NT2/D1 (cell line): ENCODE measurements around the gene YIPF2.
A peak's percentile ranks its signal among the peaks of the same experiment; 100 is the strongest.
"Not testable (repeated sequence)": the region's sequence is repeated elsewhere in the genome, so short reads cannot be mapped to it uniquely, and the experiment has no call there.

Experiments
- DNase-seq: peaks from one replicate; pipeline ENCODE4 v3.0.0-alpha.2; 2011; ENCODE audit warnings: low read depth, low spot score
- H3K27me3 ChIP-seq: 2 replicates; pipeline ENCODE4 v1.6.0; 2011; ENCODE audit warnings: mild to moderate bottlenecking; ENCODE audit not compliant: insufficient read length, insufficient read depth
- H3K36me3 ChIP-seq: 2 replicates; pipeline ENCODE4 v1.6.1; 2011; ENCODE audit warnings: mild to moderate bottlenecking, low read length, mixed read lengths; ENCODE audit not compliant: insufficient read depth, insufficient read length
- H3K4me1 ChIP-seq: 2 replicates; pipeline ENCODE4 v1.5.1; 2011; ENCODE audit not compliant: insufficient read depth, insufficient read length
- H3K4me3 ChIP-seq: 2 replicates; pipeline ENCODE4 v1.5.1; 2011; ENCODE audit warnings: low read depth; ENCODE audit not compliant: insufficient read length
- H3K9ac ChIP-seq: 2 replicates; pipeline ENCODE4 v1.6.0; 2011; ENCODE audit warnings: low read depth; ENCODE audit not compliant: insufficient read length
- H3K9me3 ChIP-seq: 2 replicates; pipeline ENCODE4 v1.5.1; 2011; ENCODE audit warnings: mild to moderate bottlenecking, low read length; ENCODE audit not compliant: insufficient read depth
- SUZ12 ChIP-seq: IDR thresholded peaks from 2 replicates; pipeline ENCODE4 v1.6.1; 2011; ENCODE audit not compliant: insufficient read length, insufficient read depth; ENCODE audit errors: extremely low read depth
- YY1 ChIP-seq: IDR thresholded peaks from 2 replicates; pipeline ENCODE4 v1.6.1; 2011; ENCODE audit not compliant: insufficient read length, insufficient read depth
- ZNF274 ChIP-seq: IDR thresholded peaks from 2 replicates; pipeline ENCODE4 v1.6.1; 2011; ENCODE audit warnings: mild to moderate bottlenecking, low read depth, low read length

YIPF2 gene

GRCh38 chr19:10966809-10967208, 38.4 kb upstream of the YIPF2 start:
- DNase-seq: no peak
- no peak overlapping the region for H3K4me3 ChIP-seq
- H3K4me1 ChIP-seq: peaks cover 9% of the 10 kb centered on the region
- TF ChIP-seq YY1 (no peak), ZNF274 (no peak), SUZ12 (no peak)
- no peaks in the 10 kb centered on the region for H3K27me3 ChIP-seq
- no peaks in the 10 kb centered on the region for H3K9me3 ChIP-seq
- no peak overlapping the region for H3K9ac ChIP-seq
- H3K36me3 ChIP-seq: peaks cover 23% of the 10 kb centered on the region

- Histone ChIP-seq H3K27me3 (no peaks in the 10 kb centered on the region), H3K9me3 (no peaks in the 10 kb centered on the region), H3K36me3 (peaks cover 19% of the 10 kb centered on the region), H3K9ac (no peak overlapping the region), H3K4me3 (no peak overlapping the region), H3K4me1 (peaks cover 9% of the 10 kb centered on the region)
- no peak for DNase-seq
- TF ChIP-seq ZNF274: no peak
- TF ChIP-seq YY1: no peak
- TF ChIP-seq SUZ12: no peak
Observed at GRCh38 chr19:10965398-10965797, 37.0 kb upstream of the YIPF2 start.

- Histone ChIP-seq H3K4me1 (peaks cover 9% of the 10 kb centered on the region), H3K4me3 (no peak overlapping the region), H3K9me3 (no peaks in the 10 kb centered on the region), H3K9ac (no peak overlapping the region), H3K27me3 (no peaks in the 10 kb centered on the region), H3K36me3 (peaks cover 19% of the 10 kb centered on the region)
- no peak for TF ChIP-seq ZNF274
- TF ChIP-seq YY1: no peak
- no peak for TF ChIP-seq SUZ12
- DNase-seq: no peak
Observed at GRCh38 chr19:10964903-10965302, 36.5 kb upstream of the YIPF2 start.

- H3K27me3 ChIP-seq: no peaks in the 10 kb centered on the region
- no peak overlapping the region for H3K9ac ChIP-seq
- no peak overlapping the region for H3K4me3 ChIP-seq
- no peaks in the 10 kb centered on the region for H3K9me3 ChIP-seq
- peaks cover 9% of the 10 kb centered on the region for H3K4me1 ChIP-seq
- TF ChIP-seq SUZ12 (no peak), YY1 (no peak), ZNF274 (no peak)
- no peak for DNase-seq
- H3K36me3 ChIP-seq: peaks cover 19% of the 10 kb centered on the region
Observed at GRCh38 chr19:10963865-10964264, 35.4 kb upstream of the YIPF2 start.

GRCh38 chr19:10962863-10963262, 34.4 kb upstream of the YIPF2 start:
- H3K9ac ChIP-seq: no peak overlapping the region
- no peak overlapping the region for H3K4me3 ChIP-seq
- no peaks in the 10 kb centered on the region for H3K27me3 ChIP-seq
- H3K9me3 ChIP-seq: no peaks in the 10 kb centered on the region
- peaks cover 9% of the 10 kb centered on the region for H3K4me1 ChIP-seq
- no peak for TF ChIP-seq ZNF274
- no peak for TF ChIP-seq SUZ12
- no peak for TF ChIP-seq YY1
- DNase-seq: no peak
- peaks cover 19% of the 10 kb centered on the region for H3K36me3 ChIP-seq

GRCh38 chr19:10961073-10961860, 32.8 kb upstream of the YIPF2 start:
- peaks cover 16% of the 10 kb centered on the region for H3K36me3 ChIP-seq
- H3K9me3 ChIP-seq: no peaks in the 10 kb centered on the region
- TF ChIP-seq YY1 (no peak), SUZ12 (no peak), ZNF274 (no peak)
- no peaks in the 10 kb centered on the region for H3K27me3 ChIP-seq
- DNase-seq: no peak
- H3K4me3 ChIP-seq: peak overlapping the region; percentile 96
- peaks cover 9% of the 10 kb centered on the region for H3K4me1 ChIP-seq
- peak overlapping the region; percentile 95 for H3K9ac ChIP-seq

GRCh38 chr19:10960314-10961072, 32.1 kb upstream of the YIPF2 start, which contains the start of gene SMARCA4:
SMARCA4 (plus strand) TSS chr19:10961030; CDS start chr19:10984152, 23,122 bp downstream.
- Histone ChIP-seq H3K9ac (peak within 1 kb of the TSS; percentile 100), H3K4me1 (peaks cover 9% of the 10 kb centered on the region), H3K36me3 (peaks cover 16% of the 10 kb centered on the region), H3K9me3 (no peaks in the 10 kb centered on the region), H3K4me3 (peak within 1 kb of the TSS; percentile 96), H3K27me3 (no peaks in the 10 kb centered on the region)
- TF ChIP-seq ZNF274: no peak
- TF ChIP-seq YY1: no peak
- no peak for TF ChIP-seq SUZ12
- peak; percentile 97 for DNase-seq

- not testable (repeated sequence) for H3K4me1 ChIP-seq, H3K9me3 ChIP-seq, H3K27me3 ChIP-seq, H3K4me3 ChIP-seq, H3K9ac ChIP-seq, H3K36me3 ChIP-seq, DNase-seq
Observed at GRCh38 chr19:10959277-10959968, 31.0 kb upstream of the YIPF2 start.
